GM18907 (cell line): ENCODE measurements around the gene STXBP6.
"Not testable (repeated sequence)": the region's sequence is repeated elsewhere in the genome, so short reads cannot be mapped to it uniquely, and the experiment has no call there.

Experiments
- ATAC-seq: cut with Tn5 transposase; IDR thresholded peaks from one replicate; pipeline ENCODE4 v1.9.1; 2021; ENCODE audit warnings: mild to moderate bottlenecking, moderate library complexity; ENCODE audit not compliant: unreplicated experiment

STXBP6 gene

DNA sequence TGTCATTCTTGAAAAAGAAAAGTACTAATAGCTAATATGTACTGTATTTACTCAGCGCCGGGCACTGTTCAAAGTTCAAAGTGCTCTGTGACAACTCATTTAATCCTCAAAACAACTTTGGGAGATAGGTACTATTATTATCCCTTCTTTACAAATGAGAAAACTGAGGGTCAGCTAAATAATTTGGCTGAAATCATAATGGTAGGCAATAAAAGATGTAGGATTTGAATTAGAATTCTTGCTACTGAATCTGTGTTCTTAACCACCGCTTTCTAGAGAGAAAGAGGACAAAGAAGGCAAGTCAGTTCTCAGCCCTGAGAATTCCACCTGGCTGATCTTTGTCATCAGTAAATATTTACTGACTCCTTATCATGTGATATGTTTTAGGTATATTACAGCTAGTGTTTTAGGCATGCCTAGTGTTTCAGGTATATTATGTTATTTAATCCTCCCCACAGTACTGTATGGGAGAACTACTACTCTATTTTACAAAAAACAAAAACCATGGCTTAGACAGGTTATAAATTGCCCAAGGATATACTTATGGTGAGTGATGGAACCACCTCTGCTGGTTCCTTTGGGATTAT lies 210.2 kb downstream of the STXBP6 start:
- ATAC-seq: no peak

GRCh38 chr14:24838945-24839616 lies 210.9 kb downstream of the STXBP6 start:
- ATAC-seq: no peak

GRCh38 chr14:24837280-24838046 lies 212.5 kb downstream of the STXBP6 start:
- ATAC-seq: no peak

DNA sequence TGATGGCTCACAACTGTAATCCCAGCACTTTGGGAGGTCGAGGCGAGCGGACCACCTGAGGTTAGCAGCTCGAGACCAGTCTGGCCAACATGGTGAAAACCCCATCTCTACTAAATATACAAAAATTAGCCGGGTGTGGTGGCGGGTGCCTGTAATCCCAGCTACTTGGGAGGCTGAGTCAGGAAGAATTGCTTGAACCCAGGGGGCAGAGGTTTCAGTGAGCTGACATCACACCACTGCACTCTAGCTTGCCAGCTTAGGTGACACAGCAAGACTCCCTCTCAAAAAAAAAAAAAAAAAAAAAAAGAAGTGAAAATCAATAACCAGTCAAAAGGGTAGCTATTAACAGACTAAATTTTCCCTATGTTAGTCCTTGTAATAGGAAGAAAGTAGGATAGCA lies 213.6 kb downstream of the STXBP6 start:
- not testable (repeated sequence) for ATAC-seq

GRCh38 chr14:24834956-24835355 lies 215.0 kb downstream of the STXBP6 start:
- ATAC-seq: no peak

DNA sequence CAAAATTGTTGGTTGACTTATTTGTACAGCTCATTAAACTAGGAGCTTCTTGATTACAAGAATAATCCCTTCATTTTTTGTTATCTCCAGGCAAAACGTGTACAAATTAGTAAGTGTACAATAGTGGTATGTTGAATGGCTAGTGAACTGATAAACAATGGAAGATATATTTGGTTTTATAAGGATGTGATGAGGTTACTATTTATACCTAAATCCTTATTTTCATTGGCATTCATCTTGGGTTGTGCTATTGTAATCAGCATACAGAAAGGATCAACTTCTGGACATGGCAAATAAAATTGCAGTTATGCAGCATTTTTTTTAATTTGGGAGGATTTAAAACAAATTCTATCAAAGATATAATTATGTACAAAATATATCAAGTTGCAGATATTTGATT lies 216.6 kb downstream of the STXBP6 start:
- no peak for ATAC-seq

DNA sequence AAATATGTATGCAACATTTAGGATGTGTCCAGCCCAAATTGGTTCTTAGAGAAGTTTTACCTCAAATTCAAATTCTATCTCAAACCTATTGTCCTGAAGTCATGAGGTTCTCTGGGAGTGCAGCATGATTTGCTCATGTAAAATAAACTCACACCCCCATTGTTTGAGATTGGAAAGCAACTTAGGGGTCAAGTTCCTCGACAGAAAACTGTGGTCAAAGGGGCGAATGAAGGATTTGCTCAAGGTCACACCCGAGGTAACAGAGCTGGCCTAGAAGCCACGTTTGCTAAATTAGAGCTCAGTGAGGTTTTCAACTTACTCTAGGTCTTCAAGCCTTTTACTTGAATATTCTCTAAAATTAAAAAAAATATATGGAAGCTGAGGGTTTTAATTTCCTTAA lies 218.3 kb downstream of the STXBP6 start:
- no peak for ATAC-seq

DNA sequence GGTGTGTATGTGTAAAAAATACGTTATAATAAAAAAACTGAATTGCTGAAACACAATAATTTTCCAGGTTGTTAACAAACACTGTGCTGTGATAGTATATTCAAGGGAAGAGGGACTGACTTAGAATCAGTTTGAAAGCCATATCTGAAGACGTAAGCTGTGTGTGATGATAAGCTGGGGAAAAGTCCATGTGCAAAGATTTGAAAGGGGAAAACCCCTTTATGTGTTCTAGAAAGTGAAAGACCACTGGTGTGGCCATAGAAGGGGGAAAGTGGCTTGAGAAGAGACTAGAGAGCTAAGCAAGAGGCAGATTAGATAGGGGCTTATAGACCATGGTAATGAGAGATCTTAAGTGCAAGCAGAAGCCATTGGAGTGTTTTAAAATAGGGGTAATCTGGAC lies 220.1 kb downstream of the STXBP6 start:
- ATAC-seq: no peak

DNA sequence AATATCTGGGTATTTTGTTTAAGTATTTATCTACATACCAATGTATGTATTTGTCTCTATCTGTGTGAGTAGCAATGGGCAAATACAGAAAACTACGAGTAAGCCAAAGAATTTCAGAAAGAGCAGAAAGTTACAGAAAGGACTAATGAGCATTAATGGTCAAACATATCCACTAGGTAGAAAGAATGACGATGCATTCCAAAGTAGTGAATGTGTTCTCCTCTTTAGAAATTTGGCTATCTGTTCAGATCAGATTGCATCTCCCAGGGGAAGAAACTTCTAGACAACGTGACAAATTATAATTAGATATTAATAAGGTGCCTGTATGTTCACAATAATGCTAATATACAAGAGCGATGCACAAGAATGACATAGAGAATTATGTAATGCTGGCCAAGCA lies 221.5 kb downstream of the STXBP6 start:
- ATAC-seq: no peak

DNA sequence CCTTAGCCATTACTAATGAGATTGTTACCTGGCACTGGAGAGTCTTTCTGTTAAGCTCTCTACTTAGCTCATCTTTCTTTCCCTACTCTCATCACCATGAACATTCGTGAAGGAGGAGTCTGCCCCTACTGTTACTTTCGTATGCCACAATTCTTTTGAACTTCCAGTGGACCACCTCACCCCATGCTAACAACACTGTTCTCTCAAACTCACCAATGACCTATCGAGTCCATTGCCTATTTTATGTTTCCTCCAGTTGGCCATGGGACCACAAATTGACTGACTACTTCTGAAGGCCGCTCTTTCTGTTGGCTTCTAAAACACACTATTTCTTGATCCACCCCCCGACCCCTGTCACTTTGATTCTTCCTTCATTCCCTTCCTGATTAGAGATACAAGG lies 223.6 kb downstream of the STXBP6 start:
- ATAC-seq: no peak

DNA sequence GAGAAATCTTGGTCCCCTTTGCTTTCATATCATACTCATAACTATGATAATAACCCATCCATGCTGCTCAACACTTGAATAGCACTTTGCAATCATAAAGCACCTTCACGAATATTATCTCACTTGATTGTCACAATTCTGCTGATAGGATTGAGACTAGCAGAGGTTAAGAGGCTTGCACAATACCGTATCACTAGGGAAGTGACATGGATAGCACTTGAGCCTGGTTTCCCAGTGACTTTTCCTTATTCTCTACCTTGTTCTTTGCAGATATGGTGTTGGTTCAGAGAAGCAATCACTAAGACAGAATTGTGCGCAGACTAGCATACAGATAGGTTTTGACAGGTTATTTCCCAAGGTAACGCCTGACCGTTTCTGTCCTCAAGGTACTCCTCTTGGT lies 229.3 kb downstream of the STXBP6 start:
- no peak for ATAC-seq

DNA sequence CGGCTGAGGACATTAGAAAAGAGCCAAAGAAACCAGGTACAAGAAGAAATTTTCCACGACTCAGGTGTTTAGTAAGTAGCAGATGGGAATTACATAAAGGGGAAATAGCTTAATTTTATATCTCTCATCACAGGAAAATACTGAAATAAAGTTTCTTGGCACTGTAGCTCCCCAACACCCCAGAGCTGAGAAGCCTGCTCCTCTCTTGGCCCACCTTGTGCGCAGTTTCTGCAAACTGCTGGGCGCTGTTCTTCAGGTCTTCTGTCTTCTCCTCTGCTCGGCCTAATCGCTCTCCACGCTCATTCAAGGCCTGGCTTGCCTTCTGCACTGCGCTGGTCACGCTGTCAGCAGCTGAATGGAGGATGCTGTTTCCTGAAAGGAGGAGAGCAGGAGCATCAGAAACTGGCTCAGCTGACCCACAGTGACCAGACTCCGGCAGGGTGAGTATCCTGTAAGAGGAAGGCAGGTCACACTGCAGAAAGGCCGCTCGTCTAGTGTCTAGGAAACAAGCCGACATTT lies 231.1 kb downstream of the STXBP6 start:
- no peak for ATAC-seq

DNA sequence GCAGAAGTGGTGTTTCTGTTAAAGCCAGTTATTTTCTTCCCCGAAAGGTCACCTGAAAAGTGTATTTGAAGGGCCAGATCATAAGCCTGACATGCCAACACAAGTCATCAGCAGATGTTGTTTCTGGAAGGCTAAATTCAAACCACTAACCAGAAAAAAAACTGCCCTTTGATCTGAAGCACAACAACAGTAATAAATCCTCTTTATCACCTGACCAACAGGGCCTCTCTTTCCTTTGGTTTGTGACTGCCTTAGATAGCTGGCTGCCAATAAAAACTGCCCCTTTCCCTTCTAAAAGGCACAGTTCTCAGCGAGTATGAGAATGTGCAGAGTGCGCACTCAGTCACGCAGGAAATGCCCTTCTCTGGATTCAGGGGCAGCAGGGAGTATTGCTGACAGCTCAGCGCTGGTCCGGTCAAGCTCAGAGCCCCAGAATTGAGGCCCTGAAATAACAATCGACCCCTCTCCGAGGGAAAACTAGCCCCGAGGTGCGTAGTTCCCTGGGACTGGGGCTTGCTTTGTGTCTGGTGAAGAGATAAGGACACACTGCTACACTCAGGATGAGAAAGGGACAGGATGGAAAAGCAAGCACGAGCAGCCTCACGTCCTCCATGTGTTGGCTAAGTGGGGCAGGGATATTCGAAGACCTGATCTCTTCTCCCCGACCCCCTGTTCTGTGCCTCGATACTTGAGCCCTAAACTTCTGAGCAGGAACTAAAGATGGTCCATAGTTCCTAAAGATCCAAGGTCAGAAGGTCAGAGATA lies 231.7 kb downstream of the STXBP6 start:
- no peak for ATAC-seq

DNA sequence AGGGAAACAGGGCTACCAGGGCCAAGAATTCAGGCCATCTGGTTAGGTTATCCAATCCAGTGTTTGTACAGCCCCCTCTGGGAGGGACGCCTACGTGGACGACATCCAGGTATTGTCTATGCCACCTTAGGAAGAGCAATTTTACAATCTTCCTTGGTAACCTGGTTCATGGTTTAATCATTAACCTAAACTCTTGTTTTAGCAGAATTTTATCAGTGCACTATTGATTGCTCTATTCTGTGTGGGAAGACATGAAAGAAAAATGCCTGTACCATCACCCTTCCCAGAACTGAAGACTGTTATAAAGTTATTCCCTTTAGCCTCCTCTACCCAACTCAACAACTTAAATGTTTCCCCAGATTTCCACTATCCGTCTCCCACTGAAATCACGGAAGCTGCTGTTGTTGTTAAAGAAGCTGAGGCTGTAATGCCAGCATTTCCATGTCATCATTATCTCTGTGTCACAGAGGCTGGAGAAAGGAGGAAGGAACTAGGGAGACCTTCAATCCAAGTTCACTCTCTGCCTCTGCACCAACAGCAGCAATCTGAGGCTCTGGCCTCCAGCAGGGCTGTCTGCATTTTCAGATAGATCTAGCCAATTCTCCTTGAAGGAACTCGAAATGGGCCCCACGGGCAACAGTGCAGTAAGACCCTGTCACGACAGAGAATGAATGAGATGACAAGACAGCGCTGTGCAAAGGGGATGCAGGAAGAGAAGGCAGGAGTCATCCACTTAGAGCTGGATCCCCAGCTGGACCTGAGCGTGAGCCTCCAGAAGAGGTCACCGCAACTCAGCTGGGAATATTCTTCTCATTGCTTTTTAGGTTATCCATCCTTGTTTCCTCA lies 232.5 kb downstream of the STXBP6 start:
- no peak for ATAC-seq

DNA sequence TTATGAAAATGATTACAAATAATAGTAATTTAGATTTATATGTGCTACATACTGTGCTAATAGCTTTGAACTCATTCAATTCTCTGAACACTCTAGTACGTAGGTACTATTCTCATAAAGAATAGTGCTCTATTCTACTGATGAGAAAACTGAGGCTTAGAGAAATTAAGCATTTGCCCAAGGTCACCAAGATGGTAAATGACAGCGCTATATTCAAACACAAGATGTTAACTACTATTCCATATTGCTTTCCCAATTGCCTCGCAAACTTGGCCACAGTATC lies 233.1 kb downstream of the STXBP6 start:
- ATAC-seq: no peak

DNA sequence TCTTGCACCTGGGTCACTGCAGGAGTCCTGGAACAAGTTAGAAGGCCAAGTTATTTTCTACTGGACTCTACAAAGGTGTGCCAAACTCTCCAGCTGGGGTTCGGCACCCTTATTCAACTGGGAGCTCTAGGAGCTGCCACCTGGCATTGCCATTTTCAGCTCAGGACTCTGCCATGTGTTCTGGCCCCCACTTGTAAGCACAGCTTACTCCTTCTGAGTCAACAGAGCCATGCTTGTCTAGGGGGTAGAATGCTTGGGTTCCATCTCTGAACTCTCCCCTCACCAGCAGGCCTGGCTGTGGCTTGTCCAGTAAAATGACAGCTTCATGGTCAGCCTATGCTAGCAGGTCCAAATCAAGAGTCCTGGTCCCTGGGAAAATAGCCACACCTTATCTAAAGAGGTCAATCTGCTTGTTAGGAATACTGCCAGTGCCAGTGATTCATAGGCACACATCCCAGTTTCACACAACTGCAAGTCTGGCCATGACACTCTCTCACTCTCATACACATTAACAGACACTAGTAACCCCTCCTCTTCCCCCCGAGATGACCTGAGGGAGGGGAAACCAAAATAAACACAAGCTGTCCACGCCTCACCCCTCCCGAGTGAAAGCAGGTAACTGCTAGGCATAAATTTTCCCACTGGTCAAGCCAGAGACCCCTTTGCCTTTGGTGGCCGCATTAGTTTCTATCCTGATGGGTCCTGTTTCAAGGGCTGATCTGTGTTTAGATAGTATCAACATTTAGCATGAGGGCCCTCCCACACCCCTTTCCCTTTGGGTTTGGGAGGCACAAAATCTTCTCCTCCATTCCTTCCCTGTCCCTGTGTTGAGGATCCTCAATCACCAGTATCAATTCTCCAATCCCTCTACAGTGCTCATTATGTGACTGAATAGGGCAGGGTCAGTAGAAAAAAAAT lies 233.7 kb downstream of the STXBP6 start:
- no peak for ATAC-seq

DNA sequence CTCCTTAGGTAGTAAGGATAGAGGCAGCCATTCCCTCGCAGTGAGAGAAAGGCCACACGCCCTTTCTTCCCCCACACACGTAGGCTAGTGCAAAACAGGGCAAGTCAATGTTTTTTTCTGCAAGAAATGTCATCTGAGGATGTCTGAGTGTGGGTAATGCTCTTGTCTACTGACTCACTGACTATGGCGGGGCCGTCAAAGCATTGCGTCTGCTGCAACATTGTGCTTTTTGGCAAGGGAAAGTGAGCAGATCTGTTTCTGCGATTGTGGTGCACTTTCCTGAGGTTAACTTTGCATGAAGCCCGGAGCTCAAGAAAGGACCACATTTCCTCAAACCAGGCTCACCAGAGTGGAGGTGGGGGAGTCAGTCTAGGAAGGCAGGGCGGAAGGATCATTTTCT lies 234.4 kb downstream of the STXBP6 start:
- ATAC-seq: no peak

GRCh38 chr14:24814944-24815343 lies 235.0 kb downstream of the STXBP6 start:
- no peak for ATAC-seq

GRCh38 chr14:24814346-24814745 lies 235.6 kb downstream of the STXBP6 start:
- ATAC-seq: no peak
